H54 (cell line): Measurements from ENCODE around the gene BARD1.

Source experiments
- DNase-seq: peaks from one replicate; pipeline ENCODE4 v3.0.0; 2011; ENCODE audit warnings: low spot score, mixed read lengths; ENCODE audit not compliant: insufficient read length
- FAIRE-seq: peaks from 3 replicates; lab custom pipeline; 2011; peaks lifted over from hg19 to GRCh38; lab: Jason Lieb, UNC
- POLR2A ChIP-seq: IDR thresholded peaks from 2 replicates; pipeline ENCODE4 v1.6.1; 2011; ENCODE audit warnings: low read depth, mild to moderate bottlenecking, low read length

Gene BARD1

GRCh38 chr2:214676421-214677089 lies 132.9 kb downstream of the BARD1 start:
- no peak for FAIRE-seq
- TF ChIP-seq POLR2A = no peak

More at GRCh38 chr2:214676421-214677089, 132.9 kb downstream of the BARD1 start:
- no peak for DNase-seq
